B cell (primary cell): ENCODE measurements around the gene HPS3. TPM values are rescaled to one million over a fixed set of nuclear protein-coding genes. Genes with fewer than 3 reads are reported as not detected.

ENCODE experiments used
- ATAC-seq: fragments of 200-7000 bp; cut with Tn5 transposase; one replicate; pipeline ENCODE4 v1.10.0; 2021; ENCODE audit warnings: low read depth, mild to moderate bottlenecking, moderate number of reproducible peaks, moderate library complexity
- CTCF ChIA-PET: fragments of 350-600 bp; sonication (Branson Sonifier 250); formaldehyde crosslinking; loops from one replicate; lab custom pipeline; 2021; ENCODE audit warnings: antibody characterized with exemption, inconsistent platforms; lab: Charles Lee
- POLR2A ChIA-PET: fragments of 350-600 bp; sonication (Branson Sonifier 250); formaldehyde crosslinking; loops from one replicate; lab custom pipeline; 2021; ENCODE audit warnings: antibody characterized with exemption; lab: Charles Lee
- DNase-seq: peaks from one replicate; pipeline ENCODE4 v3.0.0; 2013
- H2AFZ ChIP-seq: 2 replicates; pipeline ENCODE4 v1.6.1; 2012; ENCODE audit warnings: mild to moderate bottlenecking, low read depth, low read length; ENCODE audit not compliant: insufficient read depth, poor library complexity, severe bottlenecking
- H3K27ac ChIP-seq, 2 donors: 1 replicate in 1 of 2; 2 replicates in 1 of 2; pipeline ENCODE4 v1.5.1; 2012 to 2013; ENCODE audit warnings: low read length in 2 of 2, mild to moderate bottlenecking in 2 of 2, moderate library complexity in 1 of 2
- H3K27me3 ChIP-seq, 4 experiments: fragments of 200-600 bp in 1 of 4; sonication (generic) in 1 of 4; replicated peaks in 1 of 4; 1 replicate in 2 of 4; 2 replicates in 2 of 4; pipeline versions ENCODE4 v1.6.1 to v1.7.0; 2013 to 2016; ENCODE audit warnings: low read length in 3 of 4, mild to moderate bottlenecking in 2 of 4, mixed read lengths in 1 of 4, moderate library complexity in 1 of 4; ENCODE audit not compliant: insufficient read depth in 4 of 4, control insufficient read depth in 3 of 4; ENCODE audit errors: control extremely low read depth in 1 of 4
- H3K36me3 ChIP-seq, 2 experiments: replicated peaks in 1 of 2; 1 replicate in 1 of 2; 2 replicates in 1 of 2; pipeline versions ENCODE4 v1.6.1 to v1.7.1; 2013; ENCODE audit warnings: low read length in 1 of 2; ENCODE audit not compliant: insufficient read depth in 2 of 2, control insufficient read depth in 1 of 2; ENCODE audit errors: control extremely low read depth in 1 of 2, extremely low read depth in 1 of 2
- H3K4me1 ChIP-seq, 2 donors: fragments of 200-600 bp in 1 of 2; sonication (generic) in 1 of 2; 1 replicate in 1 of 2; 2 replicates in 1 of 2; pipeline versions ENCODE4 v1.5.1 to v1.6.1; 2013 to 2017; ENCODE audit warnings: low read length in 2 of 2; ENCODE audit not compliant: control insufficient read depth in 2 of 2, insufficient read depth in 2 of 2
- H3K4me2 ChIP-seq: replicated peaks from 2 replicates; pipeline ENCODE3; 2012; ENCODE audit warnings: mild to moderate bottlenecking, low read depth, low read length; ENCODE audit not compliant: poor library complexity, severe bottlenecking
- H3K4me3 ChIP-seq, 5 experiments: fragments of 200-600 bp in 1 of 5; sonication (generic) in 1 of 5; 1 replicate in 3 of 5; 2 replicates in 2 of 5; pipeline versions ENCODE4 v1.5.1 to v1.7.0; 2011 to 2016; ENCODE audit warnings: low read length in 4 of 5, mild to moderate bottlenecking in 4 of 5, low read depth in 2 of 5, control low read depth in 1 of 5, moderate library complexity in 1 of 5; ENCODE audit not compliant: insufficient read depth in 1 of 5; ENCODE audit errors: control extremely low read depth in 1 of 5, extremely low read depth in 1 of 5
- H3K79me2 ChIP-seq: fragments of 200-600 bp; sonication (generic); one replicate; pipeline ENCODE4 v1.6.0; 2016; ENCODE audit warnings: low read length; ENCODE audit not compliant: control insufficient read depth, insufficient read depth
- H3K9ac ChIP-seq: fragments of 200-600 bp; sonication (generic); 2 replicates; pipeline ENCODE4 v1.6.1; 2017; ENCODE audit warnings: mild to moderate bottlenecking, low read length, moderate library complexity
- H3K9me3 ChIP-seq, 3 donors: one replicate each; pipeline versions ENCODE4 v1.6.1 to v1.7.1; 2013; ENCODE audit warnings: low read length in 2 of 3; ENCODE audit not compliant: control insufficient read depth in 2 of 3, insufficient read depth in 1 of 3; ENCODE audit errors: control extremely low read depth in 1 of 3
- H4K20me1 ChIP-seq: 2 replicates; pipeline ENCODE4 v1.6.0; 2012; ENCODE audit warnings: mild to moderate bottlenecking, low read length; ENCODE audit not compliant: insufficient read depth, control insufficient read depth, poor library complexity, severe bottlenecking
- H3K27ac Mint-ChIP-seq: one replicate; pipeline ENCODE4 v1.8.0; 2021; ENCODE audit warnings: mixed read lengths
- H3K27me3 Mint-ChIP-seq: one replicate; pipeline ENCODE4 v1.8.0; 2021; ENCODE audit warnings: mixed read lengths
- H3K4me1 Mint-ChIP-seq: one replicate; pipeline ENCODE4 v1.8.0; 2021; ENCODE audit warnings: mixed read lengths
- H3K4me3 Mint-ChIP-seq: one replicate; pipeline ENCODE4 v1.8.0; 2021; ENCODE audit warnings: mixed read lengths
- H3K9me3 Mint-ChIP-seq: one replicate; pipeline ENCODE4 v1.8.0; 2022; ENCODE audit warnings: mixed read lengths; ENCODE audit not compliant: insufficient read depth
- EZH2 ChIP-seq: IDR thresholded peaks from 2 replicates; pipeline ENCODE4 v1.6.1; 2012; ENCODE audit warnings: borderline replicate concordance, low read depth, mild to moderate bottlenecking, moderate library complexity, low read length; ENCODE audit not compliant: insufficient read depth, poor library complexity, severe bottlenecking
- WGBS: methylation state at CpG from one replicate; pipeline ENCODE4 v1.1.5; 2013; ENCODE audit warnings: missing lambda C conversion rate; ENCODE audit not compliant: insufficient coverage; 5-methylcytosine and 5-hydroxymethylcytosine counted together
- intact Hi-C: fragments of 100-400 bp; cut with micrococcal nuclease; formaldehyde crosslinking; loops from one replicate; pipeline ENCODE4 v1.10.0; 2022
- polyA plus RNA-seq: library from polyadenylated mRNA; depleted of rRNA; stranded (reverse); fragments of >200 nt; gene quantifications from 2 replicates; pipeline ENCODE4 v1.2.3, GENCODE V29; 2012
- total RNA-seq, 2 donors: library from RNA; stranded (reverse); fragments of 120-200 nt in 1 of 2; gene quantifications; 1 replicate in 1 of 2; 2 replicates in 1 of 2; pipeline versions ENCODE4 v1.2.3 to v1.2.4, GENCODE V29; 2013 to 2022
- TF ChIP-seq, protein P1 (sequence below): fragments of 200-600 bp; IDR thresholded peaks from one replicate; pipeline ENCODE4 v1.8.0; 2022; ENCODE audit warnings: antibody characterized with exemption, mild to moderate bottlenecking

Gene HPS3
- total and polyA plus RNA-seq, 2 donors (not counting 1 experiment from before 2014, with no cell fraction given), result 28.9 to 48.1 TPM

DNA sequence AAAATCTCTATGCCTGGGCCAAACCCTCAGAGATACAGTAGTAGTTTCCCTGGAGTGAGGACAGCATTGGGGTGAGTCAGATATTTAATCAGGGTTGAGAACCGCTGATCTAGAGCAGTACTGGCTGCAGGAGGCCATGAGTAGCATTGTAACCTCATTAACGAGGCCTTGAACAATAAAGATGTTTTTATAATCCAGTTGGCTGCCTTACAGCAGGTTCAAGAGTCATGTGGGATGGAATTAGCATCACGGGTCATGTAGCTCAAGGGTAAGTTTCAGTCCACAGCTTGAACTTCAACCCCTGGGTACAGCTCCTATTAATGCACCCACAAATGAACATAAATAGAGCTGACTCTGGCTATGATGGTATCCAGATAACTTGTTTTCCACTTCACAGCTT is 5.1 kb downstream of the HPS3 start:
- Histone ChIP-seq H3K4me1 (peaks cover 25 to 35% of the 10 kb centered on the region in 2 donors), H4K20me1 (peaks cover 24% of the 10 kb centered on the region), H3K27ac (no peak overlapping the region), H3K36me3 (peaks cover 0 to 5% of the 10 kb centered on the region in 2 experiments), H3K9me3 (no peaks in the 10 kb centered on the region), H3K9ac (no peak overlapping the region), H3K27me3 (no peaks in the 10 kb centered on the region), H3K4me2 (no peak overlapping the region), H3K79me2 (peaks cover 83% of the 10 kb centered on the region), H2AFZ (no peak overlapping the region), H3K4me3 (no peak overlapping the region)
- Mint-ChIP-seq H3K9me3 (no peaks in the 10 kb centered on the region), H3K27me3 (no peaks in the 10 kb centered on the region), H3K4me1 (peaks cover 58% of the 10 kb centered on the region), H3K4me3 (no peak overlapping the region), H3K27ac (no peak overlapping the region)
- CTCF ChIA-PET, result interaction anchor here (1.6 kb wide), 1 partner anchor 14 kb away, joined by 6 read pairs; no protein-coding TSS in a partner anchor
- DNase-seq, result no peak
- 100% methylated on average over 2 of the region's 3 CpGs for WGBS
- ATAC-seq, result no peak
- TF ChIP-seq, protein P1, sequence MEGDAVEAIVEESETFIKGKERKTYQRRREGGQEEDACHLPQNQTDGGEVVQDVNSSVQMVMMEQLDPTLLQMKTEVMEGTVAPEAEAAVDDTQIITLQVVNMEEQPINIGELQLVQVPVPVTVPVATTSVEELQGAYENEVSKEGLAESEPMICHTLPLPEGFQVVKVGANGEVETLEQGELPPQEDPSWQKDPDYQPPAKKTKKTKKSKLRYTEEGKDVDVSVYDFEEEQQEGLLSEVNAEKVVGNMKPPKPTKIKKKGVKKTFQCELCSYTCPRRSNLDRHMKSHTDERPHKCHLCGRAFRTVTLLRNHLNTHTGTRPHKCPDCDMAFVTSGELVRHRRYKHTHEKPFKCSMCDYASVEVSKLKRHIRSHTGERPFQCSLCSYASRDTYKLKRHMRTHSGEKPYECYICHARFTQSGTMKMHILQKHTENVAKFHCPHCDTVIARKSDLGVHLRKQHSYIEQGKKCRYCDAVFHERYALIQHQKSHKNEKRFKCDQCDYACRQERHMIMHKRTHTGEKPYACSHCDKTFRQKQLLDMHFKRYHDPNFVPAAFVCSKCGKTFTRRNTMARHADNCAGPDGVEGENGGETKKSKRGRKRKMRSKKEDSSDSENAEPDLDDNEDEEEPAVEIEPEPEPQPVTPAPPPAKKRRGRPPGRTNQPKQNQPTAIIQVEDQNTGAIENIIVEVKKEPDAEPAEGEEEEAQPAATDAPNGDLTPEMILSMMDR, result no peak
- no peak for TF ChIP-seq EZH2
- POLR2A ChIA-PET, result no interaction called here
- intact Hi-C loops, result no loop called here

DNA sequence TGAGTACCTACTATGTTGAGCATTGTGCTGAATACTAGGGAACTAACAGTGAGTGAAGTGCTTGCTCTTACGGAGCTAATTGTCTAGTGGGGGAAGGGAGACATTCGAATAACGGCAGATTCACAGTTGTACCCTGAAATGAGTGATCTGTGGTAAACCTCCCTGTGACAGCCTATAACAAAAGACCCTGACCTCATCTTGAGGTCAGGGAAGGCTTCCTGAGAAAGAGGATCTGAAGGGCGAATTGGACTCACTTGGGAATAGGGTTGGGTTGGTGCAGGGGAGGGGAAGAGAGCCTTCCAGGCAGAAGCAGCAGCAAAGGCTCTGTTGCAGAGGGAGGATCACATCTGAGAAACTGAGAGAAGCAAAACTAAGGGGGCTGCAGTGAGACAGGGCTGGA is 13.2 kb downstream of the HPS3 start:
- peaks cover 5% of the 10 kb centered on the region for H4K20me1 ChIP-seq
- Mint-ChIP-seq H3K9me3 (no peaks in the 10 kb centered on the region), H3K27ac (peak overlapping the region; percentile 82), H3K4me1 (peaks cover 50% of the 10 kb centered on the region), H3K4me3 (peak overlapping the region; percentile 6), H3K27me3 (no peaks in the 10 kb centered on the region)
- intact Hi-C loops, result no loop called here
- H3K4me3 ChIP-seq, result no peak overlapping the region
- DNase-seq, result no peak
- POLR2A ChIA-PET, result no interaction called here
- CTCF ChIA-PET, result interaction anchor here (2.9 kb wide), 1 partner anchor 22 kb away, joined by 11 read pairs; no protein-coding TSS in a partner anchor
- peaks cover 43% of the 10 kb centered on the region for H3K79me2 ChIP-seq
- no peak overlapping the region for H3K9ac ChIP-seq
- H2AFZ ChIP-seq, result no peak overlapping the region
- H3K36me3 ChIP-seq, result peaks cover 5 to 23% of the 10 kb centered on the region in 2 experiments
- TF ChIP-seq, protein P1, result no peak
- TF ChIP-seq EZH2, result no peak
- no peaks in the 10 kb centered on the region for H3K27me3 ChIP-seq
- H3K27ac ChIP-seq, result peak overlapping the region in 1 of 2 donors; percentile 55
- no peaks in the 10 kb centered on the region for H3K9me3 ChIP-seq
- H3K4me1 ChIP-seq, result peaks cover 61 to 64% of the 10 kb centered on the region in 2 donors
- 29% methylated on average over 1 of the region's 4 CpGs for WGBS
- no peak for ATAC-seq
- peak overlapping the region; percentile 6 for H3K4me2 ChIP-seq
